H9 (cell line): ENCODE data around the gene SLC38A9. TPM values are rescaled to one million over a fixed set of nuclear protein-coding genes. Genes with fewer than 3 reads are reported as not detected.

Experiments used
- DNase-seq: peaks from one replicate; pipeline ENCODE4 v3.0.0-alpha.2; 2017
- H2AFZ ChIP-seq: one replicate; pipeline ENCODE4 v1.6.1; 2013; ENCODE audit warnings: mild to moderate bottlenecking, low read length, control low read depth, moderate library complexity
- H2AK5ac ChIP-seq: 2 replicates; pipeline ENCODE4 v1.6.1; 2013; ENCODE audit warnings: low read length, control low read depth, mixed read lengths; ENCODE audit not compliant: insufficient read length
- H2BK120ac ChIP-seq: one replicate; pipeline ENCODE4 v1.6.1; 2013; ENCODE audit warnings: low read depth, mild to moderate bottlenecking, low read length, control low read depth, inconsistent platforms; ENCODE audit not compliant: poor library complexity, severe bottlenecking
- H2BK12ac ChIP-seq: 2 replicates; pipeline ENCODE4 v1.6.1; 2013; ENCODE audit warnings: low read length, control low read depth, mixed read lengths, low read depth; ENCODE audit not compliant: insufficient read length
- H2BK15ac ChIP-seq: 2 replicates; pipeline ENCODE4 v1.6.1; 2013; ENCODE audit warnings: low read depth, low read length, control low read depth
- H2BK20ac ChIP-seq: one replicate; pipeline ENCODE4 v1.6.1; 2013; ENCODE audit warnings: low read depth, mild to moderate bottlenecking, low read length, control low read depth, inconsistent platforms; ENCODE audit not compliant: poor library complexity, severe bottlenecking
- H2BK5ac ChIP-seq: 2 replicates; pipeline ENCODE4 v1.6.1; 2013; ENCODE audit warnings: low read length, control low read depth, mixed read lengths; ENCODE audit not compliant: insufficient read length
- H3K14ac ChIP-seq: 2 replicates; pipeline ENCODE4 v1.6.1; 2013; ENCODE audit warnings: low read length, control low read depth; ENCODE audit not compliant: insufficient read depth
- H3K18ac ChIP-seq: 2 replicates; pipeline ENCODE4 v1.6.1; 2013; ENCODE audit warnings: low read depth, mild to moderate bottlenecking, mixed read lengths, low read length, control low read depth; ENCODE audit not compliant: insufficient read length
- H3K23ac ChIP-seq: 2 replicates; pipeline ENCODE4 v1.6.1; 2013; ENCODE audit warnings: low read length, control low read depth, mixed read lengths, low read depth; ENCODE audit not compliant: insufficient read length
- H3K23me2 ChIP-seq: 2 replicates; pipeline ENCODE4 v1.6.1; 2013; ENCODE audit warnings: low read depth, mild to moderate bottlenecking, mixed read lengths, low read length, control low read depth; ENCODE audit not compliant: insufficient read length, poor library complexity, severe bottlenecking
- H3K27ac ChIP-seq: 2 replicates; pipeline ENCODE4 v1.5.1; 2013; ENCODE audit warnings: low read length, control low read depth, mixed read lengths, low read depth; ENCODE audit not compliant: insufficient read length
- H3K27me3 ChIP-seq: 2 replicates; pipeline ENCODE4 v1.6.1; 2013; ENCODE audit warnings: low read length, control low read depth, inconsistent platforms; ENCODE audit not compliant: insufficient read depth
- H3K4ac ChIP-seq: 2 replicates; pipeline ENCODE4 v1.6.1; 2013; ENCODE audit warnings: low read depth, mild to moderate bottlenecking, control low read depth, inconsistent platforms, low read length, moderate library complexity
- H3K4me1 ChIP-seq: 2 replicates; pipeline ENCODE4 v1.6.1; 2013; ENCODE audit warnings: low read length, control low read depth, inconsistent platforms; ENCODE audit not compliant: insufficient read depth
- H3K4me2 ChIP-seq: 2 replicates; pipeline ENCODE4 v1.6.1; 2013; ENCODE audit warnings: low read length, control low read depth, mixed read lengths; ENCODE audit not compliant: insufficient read length, insufficient read depth
- H3K56ac ChIP-seq: 2 replicates; pipeline ENCODE4 v1.6.1; 2013; ENCODE audit warnings: low read depth, mild to moderate bottlenecking, mixed read lengths, low read length, control low read depth; ENCODE audit not compliant: insufficient read length
- H3K79me1 ChIP-seq: 2 replicates; pipeline ENCODE4 v1.6.1; 2013; ENCODE audit warnings: low read depth, mild to moderate bottlenecking, moderate library complexity, low read length, control low read depth, inconsistent platforms; ENCODE audit not compliant: insufficient read depth, poor library complexity, severe bottlenecking
- H3K79me2 ChIP-seq: 2 replicates; pipeline ENCODE4 v1.6.1; 2013; ENCODE audit warnings: low read length, control low read depth, inconsistent platforms; ENCODE audit not compliant: insufficient read depth
- H3K9ac ChIP-seq: 2 replicates; pipeline ENCODE4 v1.6.1; 2013; ENCODE audit warnings: low read length, control low read depth, mixed read lengths; ENCODE audit not compliant: insufficient read length; ENCODE audit errors: extremely low read depth
- H3K9me3 ChIP-seq: one replicate; pipeline ENCODE4 v1.6.1; 2013; ENCODE audit warnings: low read depth, low read length, inconsistent platforms; ENCODE audit not compliant: control insufficient read depth
- H3T11ph ChIP-seq: one replicate; pipeline ENCODE4 v1.6.1; 2013; ENCODE audit warnings: mild to moderate bottlenecking, low read length, control low read depth, inconsistent platforms
- H4K20me1 ChIP-seq: one replicate; pipeline ENCODE4 v1.6.1; 2013; ENCODE audit not compliant: control insufficient read depth, insufficient read length, insufficient read depth
- H4K5ac ChIP-seq: 2 replicates; pipeline ENCODE4 v1.6.1; 2013; ENCODE audit warnings: low read depth, mild to moderate bottlenecking, mixed read lengths, low read length, control low read depth; ENCODE audit not compliant: insufficient read length
- H4K8ac ChIP-seq: replicated peaks from 2 replicates; pipeline ENCODE4 v1.6.1; 2013; ENCODE audit warnings: low read length, control low read depth, mixed read lengths, low read depth; ENCODE audit not compliant: insufficient read length
- H4K91ac ChIP-seq: 2 replicates; pipeline ENCODE4 v1.6.1; 2013; ENCODE audit warnings: low read depth, mild to moderate bottlenecking, moderate library complexity, mixed read lengths, low read length, control low read depth; ENCODE audit not compliant: insufficient read length
- H3K27ac Mint-ChIP-seq, 3 experiments: 2 replicates in 2 of 3; 3 replicates in 1 of 3; pipeline ENCODE4 v1.8.0; 2020 to 2021; ENCODE audit warnings: mixed read lengths in 3 of 3, mild to moderate bottlenecking in 1 of 3, moderate library complexity in 1 of 3
- H3K27me3 Mint-ChIP-seq: 2 replicates; pipeline ENCODE4 v1.8.0; 2021; ENCODE audit warnings: low read depth, mild to moderate bottlenecking, moderate library complexity, mixed read lengths
- H3K36me3 Mint-ChIP-seq, 3 experiments: 2 replicates in 2 of 3; 3 replicates in 1 of 3; pipeline ENCODE4 v1.8.0; 2020 to 2021; ENCODE audit warnings: low read depth in 3 of 3, mixed read lengths in 3 of 3; ENCODE audit not compliant: insufficient read depth in 1 of 3
- H3K4me1 Mint-ChIP-seq, 2 experiments: 2 replicates each; pipeline ENCODE4 v1.8.0; 2020; ENCODE audit warnings: mixed read lengths in 2 of 2
- H3K4me3 Mint-ChIP-seq, 2 experiments: 2 replicates in 1 of 2; 3 replicates in 1 of 2; pipeline ENCODE4 v1.8.0; 2020 to 2021; ENCODE audit warnings: mild to moderate bottlenecking in 2 of 2, mixed read lengths in 2 of 2, moderate library complexity in 1 of 2
- H3K9me3 Mint-ChIP-seq, 2 experiments: 2 replicates in 1 of 2; 3 replicates in 1 of 2; pipeline ENCODE4 v1.8.0; 2020; ENCODE audit warnings: mild to moderate bottlenecking in 2 of 2, mixed read lengths in 2 of 2, moderate library complexity in 1 of 2
- total RNA-seq: library from RNA; stranded (reverse); gene quantifications from 2 replicates; pipeline ENCODE4 v1.2.1, GENCODE V29; 2021
- TF ChIP-seq, protein P1 (sequence below): fragments of 200-600 bp; sonication (generic); conservative IDR thresholded peaks from 3 replicates; pipeline ENCODE4 v1.8.0; 2021; ENCODE audit warnings: antibody characterized with exemption, mild to moderate bottlenecking

The SLC38A9 gene
- total RNA-seq, 1 experiment from 2014 or later, result 48.5 TPM

DNA sequence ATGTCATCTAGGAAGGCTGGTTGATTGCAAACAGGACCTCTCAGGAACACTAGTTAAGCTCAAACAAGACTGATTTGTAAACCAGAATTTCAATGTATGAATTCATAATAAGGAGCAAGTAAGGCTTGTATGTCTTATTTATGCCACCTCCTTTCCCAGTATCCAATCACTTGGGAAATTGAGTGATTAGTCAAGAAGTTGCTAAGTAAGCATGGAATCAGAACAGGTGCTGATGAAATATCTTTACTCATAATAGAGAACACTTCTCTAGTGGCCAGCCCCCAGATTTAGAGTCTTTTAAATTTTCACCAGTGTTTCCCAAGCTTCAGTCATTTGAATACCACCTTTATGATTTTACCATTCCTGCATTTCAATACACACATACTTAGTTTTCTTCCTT is 20.5 kb upstream of the SLC38A9 start:
- no peak overlapping the region for H4K8ac ChIP-seq
- no peak overlapping the region for H2AK5ac ChIP-seq
- no peak overlapping the region for H2BK120ac ChIP-seq
- H3K27ac ChIP-seq, result no peak overlapping the region
- Mint-ChIP-seq H3K36me3 (no peaks in the 10 kb centered on the region), H3K9me3 (no peaks in the 10 kb centered on the region; a peak in 1 of 5 replicates), H3K4me1 (peaks cover 0 to 7% of the 10 kb centered on the region in 2 experiments; a peak in 1 of 4 replicates), H3K27ac (no peak overlapping the region), H3K4me3 (no peak overlapping the region), H3K27me3 (no peaks in the 10 kb centered on the region; the same call in 1 of the 2 replicates)
- H3K23me2 ChIP-seq, result no peaks in the 10 kb centered on the region
- no peaks in the 10 kb centered on the region for H3K79me1 ChIP-seq
- no peak overlapping the region for H4K91ac ChIP-seq
- H2AFZ ChIP-seq, result no peak overlapping the region
- no peak overlapping the region for H2BK15ac ChIP-seq
- no peak overlapping the region for H2BK12ac ChIP-seq
- no peak overlapping the region for H3K18ac ChIP-seq
- H3K4me2 ChIP-seq, result no peak overlapping the region
- H2BK20ac ChIP-seq, result no peak overlapping the region
- H3K9me3 ChIP-seq, result no peaks in the 10 kb centered on the region
- H3K9ac ChIP-seq, result no peak overlapping the region
- H3K56ac ChIP-seq, result no peak overlapping the region
- DNase-seq, result no peak
- TF ChIP-seq, protein P1, sequence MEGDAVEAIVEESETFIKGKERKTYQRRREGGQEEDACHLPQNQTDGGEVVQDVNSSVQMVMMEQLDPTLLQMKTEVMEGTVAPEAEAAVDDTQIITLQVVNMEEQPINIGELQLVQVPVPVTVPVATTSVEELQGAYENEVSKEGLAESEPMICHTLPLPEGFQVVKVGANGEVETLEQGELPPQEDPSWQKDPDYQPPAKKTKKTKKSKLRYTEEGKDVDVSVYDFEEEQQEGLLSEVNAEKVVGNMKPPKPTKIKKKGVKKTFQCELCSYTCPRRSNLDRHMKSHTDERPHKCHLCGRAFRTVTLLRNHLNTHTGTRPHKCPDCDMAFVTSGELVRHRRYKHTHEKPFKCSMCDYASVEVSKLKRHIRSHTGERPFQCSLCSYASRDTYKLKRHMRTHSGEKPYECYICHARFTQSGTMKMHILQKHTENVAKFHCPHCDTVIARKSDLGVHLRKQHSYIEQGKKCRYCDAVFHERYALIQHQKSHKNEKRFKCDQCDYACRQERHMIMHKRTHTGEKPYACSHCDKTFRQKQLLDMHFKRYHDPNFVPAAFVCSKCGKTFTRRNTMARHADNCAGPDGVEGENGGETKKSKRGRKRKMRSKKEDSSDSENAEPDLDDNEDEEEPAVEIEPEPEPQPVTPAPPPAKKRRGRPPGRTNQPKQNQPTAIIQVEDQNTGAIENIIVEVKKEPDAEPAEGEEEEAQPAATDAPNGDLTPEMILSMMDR, result no peak
- H3K4ac ChIP-seq, result no peak overlapping the region
- no peak overlapping the region for H3T11ph ChIP-seq
- no peaks in the 10 kb centered on the region for H3K27me3 ChIP-seq
- no peak overlapping the region for H3K23ac ChIP-seq
- no peaks in the 10 kb centered on the region for H4K20me1 ChIP-seq
- no peak overlapping the region for H4K5ac ChIP-seq
- H3K14ac ChIP-seq, result no peak overlapping the region
- no peak overlapping the region for H2BK5ac ChIP-seq
- H3K79me2 ChIP-seq, result no peaks in the 10 kb centered on the region
- no peaks in the 10 kb centered on the region for H3K4me1 ChIP-seq
